Urinary bladder (tissue), 2 donors: ENCODE measurements around the gene SLC35C1. TPM values are rescaled to one million over a fixed set of nuclear protein-coding genes. Genes with fewer than 3 reads are reported as not detected.

Experiments used
- polyA plus RNA-seq: library from polyadenylated mRNA; stranded (reverse); fragments of 200-250 nt; gene quantifications from one replicate; pipeline ENCODE4 v1.2.3, GENCODE V29; 2013
- total RNA-seq: library from RNA; depleted of rRNA; stranded (reverse); fragments of >200 nt; gene quantifications from one replicate; pipeline ENCODE4 v1.2.3, GENCODE V29; 2014
- donor health status: healthy.

The SLC35C1 gene
- total and polyA plus RNA-seq, 2 donors, result 6.2 to 19.2 TPM

Other genes with a start within 250 kb of the SLC35C1 start
- 2.7 TPM for gene CHST1, start 139.5 kb upstream of the SLC35C1 start, total RNA-seq
- 4.2 TPM for gene CHST1, start 139.5 kb upstream of the SLC35C1 start, polyA plus RNA-seq
- gene CRY2, start 42.3 kb downstream of the SLC35C1 start, total RNA-seq, result 31.0 TPM
- 32.4 TPM for gene CRY2, start 42.3 kb downstream of the SLC35C1 start, polyA plus RNA-seq
- gene MAPK8IP1, start 80.5 kb downstream of the SLC35C1 start, total RNA-seq, result 8.3 TPM
- gene MAPK8IP1, start 80.5 kb downstream of the SLC35C1 start, polyA plus RNA-seq, result 11.0 TPM
- gene FREY1, start 102.1 kb downstream of the SLC35C1 start, total RNA-seq, result 0.58 TPM
- gene FREY1, start 102.1 kb downstream of the SLC35C1 start, polyA plus RNA-seq, result 0.37 TPM
- 10.5 TPM for gene PEX16, start 112.7 kb downstream of the SLC35C1 start, total RNA-seq
- gene PEX16, start 112.7 kb downstream of the SLC35C1 start, polyA plus RNA-seq, result 41.5 TPM
- gene LARGE2, start 117.5 kb downstream of the SLC35C1 start, total RNA-seq, result 1.3 TPM
- 4.0 TPM for gene LARGE2, start 117.5 kb downstream of the SLC35C1 start, polyA plus RNA-seq